NCI-H345 treated with DMSO at 0.1 percent for 48 hours (cell line): ENCODE results near the gene MT1H.

Experiments used
- DNase-seq: peaks from one replicate; lab custom pipeline; 2025; ENCODE audit not compliant: unreplicated experiment; lab: John Stamatoyannopoulos, UW

The MT1H gene

GRCh38 chr16:56636616-56637413 is 32.8 kb upstream of the MT1H start:
- DNase-seq: no peak

GRCh38 chr16:56637814-56638750 is 31.5 kb upstream of the MT1H start, which contains the start of gene MT1A:
Gene MT1A (plus strand): TSS chr16:56638666. CDS start chr16:56638739, 73 bp downstream.
- DNase-seq: no peak

- no peak for DNase-seq
Measured at GRCh38 chr16:56639045-56639444, 30.6 kb upstream of the MT1H start.

GRCh38 chr16:56640076-56640475 is 29.5 kb upstream of the MT1H start:
- DNase-seq: no peak

GRCh38 chr16:56641166-56641565 is 28.4 kb upstream of the MT1H start:
- no peak for DNase-seq

GRCh38 chr16:56643080-56643778 is 26.4 kb upstream of the MT1H start:
- no peak for DNase-seq

GRCh38 chr16:56643833-56644232 is 25.8 kb upstream of the MT1H start:
- DNase-seq: no peak

GRCh38 chr16:56645311-56645710 is 24.3 kb upstream of the MT1H start:
- no peak for DNase-seq

- DNase-seq: no peak
Measured at GRCh38 chr16:56645838-56646237, 23.8 kb upstream of the MT1H start.

- DNase-seq: no peak
Measured at GRCh38 chr16:56647641-56648431, 21.8 kb upstream of the MT1H start.

- DNase-seq: no peak
Measured at GRCh38 chr16:56649271-56649670, 20.3 kb upstream of the MT1H start.

- DNase-seq: no peak
Measured at GRCh38 chr16:56649820-56650219, 19.8 kb upstream of the MT1H start.

- no peak for DNase-seq
Measured at GRCh38 chr16:56651586-56651985, 18.0 kb upstream of the MT1H start, which contains the start of gene MT1B. Gene MT1B (plus strand): TSS chr16:56651886. CDS start chr16:56651954, 68 bp downstream.

- no peak for DNase-seq
Measured at GRCh38 chr16:56652600-56652999, 17.0 kb upstream of the MT1H start.

- DNase-seq: no peak
Measured at GRCh38 chr16:56653218-56653617, 16.4 kb upstream of the MT1H start.

- peak; percentile 7 for DNase-seq
Measured at GRCh38 chr16:56657555-56658326, 11.9 kb upstream of the MT1H start, which contains the start of gene MT1F. Gene MT1F (plus strand): TSS chr16:56657959. CDS start chr16:56658059, 100 bp downstream.

- DNase-seq: no peak
Measured at GRCh38 chr16:56658327-56658875, 11.2 kb upstream of the MT1H start.

- DNase-seq: no peak
Measured at GRCh38 chr16:56662357-56663354, 7.0 kb upstream of the MT1H start.
